HUDEP-2 (cell line): ENCODE measurements around the gene MTHFD2L.
A peak's percentile ranks its signal among the peaks of the same experiment; 100 is the strongest.
"Not testable (repeated sequence)": the region's sequence is repeated elsewhere in the genome, so short reads cannot be mapped to it uniquely, and the experiment has no call there.

ENCODE experiments used
- DNase-seq, 76 experiments: peaks; one replicate each; lab custom pipeline; 2025; ENCODE audit not compliant: unreplicated experiment in 76 of 76; lab: John Stamatoyannopoulos, UW

MTHFD2L gene

DNA sequence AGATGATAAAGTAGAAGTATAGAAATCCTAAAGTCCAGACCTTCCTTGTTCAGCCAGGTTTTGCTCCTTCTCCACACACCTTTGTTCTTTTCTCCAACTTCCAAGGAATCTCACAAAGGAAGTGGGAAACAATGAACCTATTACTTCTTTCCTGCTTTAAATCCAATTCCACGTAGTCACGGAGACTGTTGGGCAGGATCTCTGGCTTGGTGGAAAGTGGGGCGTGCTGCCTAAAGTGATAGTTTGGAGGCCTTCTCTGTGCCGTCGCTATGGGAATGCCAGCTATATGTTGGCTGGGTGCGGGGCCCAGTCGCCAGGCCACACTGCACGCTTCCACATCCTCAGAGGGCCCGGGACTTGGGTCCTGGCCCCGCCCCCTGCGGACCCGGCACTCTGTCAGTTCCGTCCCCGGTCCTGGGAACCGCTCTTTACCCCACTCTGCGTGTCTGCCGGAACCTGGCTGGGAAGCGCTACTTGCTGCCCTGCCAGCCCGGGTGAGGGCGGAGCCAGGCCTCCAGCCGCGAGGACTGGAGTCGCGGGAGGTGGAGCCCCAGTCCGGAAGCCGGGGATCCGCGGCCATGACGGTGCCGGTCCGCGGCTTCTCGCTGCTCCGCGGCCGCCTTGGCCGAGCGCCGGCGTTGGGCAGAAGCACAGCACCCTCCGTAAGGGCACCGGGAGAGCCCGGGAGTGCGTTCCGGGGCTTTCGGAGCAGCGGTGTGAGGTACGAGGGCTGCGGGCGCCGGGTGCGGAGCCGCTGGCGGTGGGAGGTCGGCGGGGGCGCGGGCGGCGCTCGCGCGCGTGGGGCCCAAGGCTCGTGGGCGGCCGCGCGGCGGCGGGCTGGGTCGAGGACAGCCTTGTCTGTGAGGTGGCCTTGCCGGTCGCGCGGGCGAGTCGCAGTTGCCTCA is at the start of gene MTHFD2L:
Gene MTHFD2L, plus strand, starts transcription at position 558 of the 905 bp plus-strand sequence. Its CDS starts 21 bp downstream, at position 579.
- DNase-seq, result peak; percentile 27 to 94 (median 86)

DNA sequence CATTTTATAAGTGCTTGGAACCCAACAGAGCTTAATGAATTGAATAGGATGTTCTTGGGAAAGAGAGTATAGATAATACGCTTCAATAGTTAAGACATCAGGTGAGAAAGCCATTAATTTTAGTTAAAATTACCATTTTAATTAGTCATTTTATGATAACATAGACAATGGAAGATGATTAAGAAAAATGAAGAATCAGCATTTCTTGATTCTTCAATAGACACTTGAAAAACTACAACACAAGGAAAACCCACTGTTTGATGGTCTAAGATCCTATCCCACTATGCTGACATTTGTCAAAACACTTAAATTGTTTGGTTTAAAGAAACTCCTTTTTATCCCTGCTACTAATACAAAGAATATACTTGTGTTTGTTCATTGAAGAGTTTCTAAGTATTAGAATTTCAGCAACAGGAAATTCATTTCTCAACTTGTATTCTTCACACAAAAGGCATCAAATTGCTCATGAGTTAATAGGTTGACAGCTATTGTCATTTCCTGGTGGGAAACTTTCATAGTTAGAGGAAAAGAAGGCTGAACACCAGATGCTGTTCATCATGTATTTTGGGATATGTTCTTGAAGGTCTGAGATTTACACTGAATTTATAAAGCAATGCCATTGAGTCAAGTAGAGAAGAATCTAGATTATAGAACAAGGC is 49.3 kb upstream of the MTHFD2L start:
- no peak for DNase-seq

GRCh38 chr4:74109116-74109869 is 48.6 kb upstream of the MTHFD2L start:
- no peak for DNase-seq

- no peak for DNase-seq
Observed at GRCh38 chr4:74109870-74110605, 47.9 kb upstream of the MTHFD2L start.

DNA sequence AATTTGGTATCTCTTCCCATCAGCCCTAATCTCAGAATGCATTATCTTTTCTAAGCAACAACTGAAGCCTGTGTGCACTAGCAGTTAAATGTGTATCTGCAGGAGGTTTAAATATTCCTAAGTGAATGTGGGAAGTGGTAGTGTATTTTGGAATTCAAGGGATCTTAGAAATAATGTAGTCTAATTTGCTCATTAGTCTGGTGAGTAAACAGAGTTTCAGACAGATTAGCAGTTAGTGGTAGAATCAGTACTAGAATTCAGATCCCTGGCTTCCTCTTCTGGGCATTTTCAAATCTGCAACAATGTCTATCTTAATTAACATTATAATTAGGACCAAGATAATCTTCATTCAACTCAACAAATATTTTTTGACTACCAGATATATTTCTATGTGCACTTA is 47.2 kb upstream of the MTHFD2L start:
- no peak for DNase-seq

DNA sequence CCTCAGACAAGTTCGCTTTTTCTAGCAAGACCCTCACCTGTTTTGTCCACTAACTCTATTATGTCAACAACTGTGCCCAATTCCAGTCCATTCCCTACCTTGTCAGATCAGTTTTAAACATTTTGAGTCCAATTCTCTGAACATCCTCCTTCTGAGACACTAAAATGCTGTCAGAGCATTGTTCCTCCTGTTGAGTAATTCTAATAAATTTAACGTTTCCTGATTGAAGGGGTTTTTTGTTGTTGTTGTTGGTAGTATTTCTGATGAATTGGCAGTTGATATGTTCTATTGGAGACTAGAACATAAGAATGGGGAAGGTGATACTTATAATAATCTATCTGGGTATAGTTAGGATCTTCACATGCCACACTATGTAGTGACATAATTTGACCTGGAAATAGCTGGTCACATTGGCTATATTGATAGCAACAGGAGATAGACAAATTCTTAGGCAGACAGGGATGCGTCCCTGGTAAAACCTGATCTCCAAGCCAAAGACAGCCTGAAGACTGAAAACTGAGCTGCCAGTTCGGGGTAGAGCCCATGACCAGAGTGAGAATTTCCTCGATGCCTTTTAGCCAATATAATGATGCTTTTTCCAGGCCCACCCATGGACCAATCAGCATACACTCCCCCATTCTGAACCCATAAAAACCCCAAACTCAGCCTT is 46.5 kb upstream of the MTHFD2L start:
- DNase-seq, result no peak

DNA sequence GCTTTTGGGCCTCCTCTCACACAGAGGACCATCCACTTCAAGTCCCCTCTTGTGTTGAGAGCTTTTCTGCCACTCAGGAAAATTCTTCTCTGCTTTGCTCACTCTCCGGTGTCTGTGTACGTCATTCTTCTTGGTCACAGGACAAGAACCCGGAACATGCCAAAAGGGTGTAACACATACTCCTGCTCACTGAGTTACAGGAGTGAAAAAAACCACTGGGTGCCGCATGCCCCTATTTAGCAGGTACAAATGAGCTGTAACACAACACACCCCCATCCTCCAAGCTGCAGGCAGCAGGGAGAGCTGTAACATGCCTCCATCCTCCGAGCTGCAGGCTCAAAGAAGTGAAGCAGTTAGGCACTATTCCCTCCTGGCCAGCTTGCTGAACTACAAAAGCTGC is 45.9 kb upstream of the MTHFD2L start:
- no peak for DNase-seq

DNA sequence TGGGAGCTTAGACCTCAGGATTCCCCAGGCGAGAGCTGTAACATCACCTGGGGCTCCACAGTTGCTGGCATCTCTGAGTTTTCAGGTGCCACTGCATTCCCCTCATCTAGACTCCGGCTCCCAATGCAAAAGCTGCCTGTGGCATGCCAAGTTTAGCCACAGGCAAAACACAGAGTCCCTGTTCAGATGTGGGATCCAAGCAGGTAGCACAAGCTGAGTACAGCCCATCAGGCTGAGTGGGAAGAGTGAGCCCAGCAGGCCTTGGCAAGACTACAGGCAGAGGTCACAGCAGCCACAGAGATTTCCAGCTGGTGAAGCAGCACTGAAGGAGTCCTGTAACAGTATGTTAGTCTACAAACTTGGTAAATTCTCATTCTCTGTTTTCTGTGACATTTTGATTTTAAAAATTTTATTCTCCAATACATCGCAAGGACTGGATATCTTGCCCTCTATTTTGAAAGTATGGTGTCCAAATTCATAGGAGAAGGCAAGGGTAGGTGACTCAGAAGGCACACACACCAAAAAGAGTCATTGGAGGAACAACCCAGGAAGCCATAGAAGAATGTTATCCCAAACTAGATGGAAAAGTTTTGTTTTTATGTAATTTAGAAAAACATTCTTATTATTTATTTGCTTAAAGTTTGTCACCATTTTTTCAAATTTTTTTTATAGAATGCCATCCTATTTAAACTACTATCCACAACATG is 45.4 kb upstream of the MTHFD2L start:
- no peak for DNase-seq

GRCh38 chr4:74114234-74114633 is 43.7 kb upstream of the MTHFD2L start:
- no peak for DNase-seq

DNA sequence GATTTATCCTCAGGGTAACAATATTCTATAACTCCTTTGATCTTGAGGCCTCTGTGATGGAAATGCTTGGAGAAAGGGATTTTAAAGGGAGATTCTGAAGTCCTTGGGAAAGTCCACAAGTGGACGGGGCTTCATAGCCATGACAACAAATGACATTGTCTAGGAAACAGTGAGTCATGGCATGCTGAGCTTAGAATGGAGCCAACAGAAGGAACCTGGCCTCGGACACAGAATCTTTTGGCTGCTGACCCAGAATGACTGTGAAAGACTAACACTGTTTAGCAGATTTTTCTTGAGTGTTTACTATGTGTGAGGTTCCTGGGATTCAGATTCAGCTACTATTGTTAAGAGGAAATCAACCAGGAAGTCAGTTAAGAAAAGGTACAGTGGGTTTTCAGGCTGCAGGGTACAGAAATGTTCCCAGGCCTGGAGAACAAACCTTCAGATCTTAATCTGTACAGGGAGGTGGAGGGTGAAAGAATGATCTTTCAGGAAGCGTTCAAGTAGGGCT is 40.8 kb upstream of the MTHFD2L start:
- DNase-seq, result peak in 1 of 76 experiments; percentile 1

GRCh38 chr4:74118600-74119338 is 39.1 kb upstream of the MTHFD2L start:
- no peak for DNase-seq

- no peak for DNase-seq
Observed at GRCh38 chr4:74120086-74120485, 37.8 kb upstream of the MTHFD2L start.

GRCh38 chr4:74121643-74122579 is 36.0 kb upstream of the MTHFD2L start:
- DNase-seq, result no peak

- DNase-seq, result no peak
Observed at GRCh38 chr4:74123065-74123728, 34.7 kb upstream of the MTHFD2L start.

GRCh38 chr4:74125029-74125428 is 32.9 kb upstream of the MTHFD2L start:
- DNase-seq, result no peak

- no peak for DNase-seq
Observed at GRCh38 chr4:74127745-74128144, 30.2 kb upstream of the MTHFD2L start.

GRCh38 chr4:74130843-74131242 is 27.1 kb upstream of the MTHFD2L start:
- DNase-seq, result not testable (repeated sequence)
